ENCODE data around the gene CALR3.

- TF ChIP-seq CTCF (IDR thresholded peaks at IDR 0.05; ENCODE audit: poor library complexity, severe bottlenecking) (no peak), EP300 (conservative IDR thresholded peaks at IDR 0.05; ENCODE audit: poor library complexity, severe bottlenecking) (no peak), REST (IDR thresholded peaks at IDR 0.05; ENCODE audit: borderline replicate concordance) (no peak), RAD21 (conservative IDR thresholded peaks at IDR 0.05) (no peak), POLR2AphosphoS5 (IDR thresholded peaks at IDR 0.05) (no peak), EZH2 (IDR thresholded peaks at IDR 0.05; ENCODE audit: borderline replicate concordance, insufficient read depth, low read length, poor library complexity, severe bottlenecking) (no peak), TAF1 (IDR thresholded peaks at IDR 0.05; ENCODE audit: low read depth) (no peak), MXI1 (conservative IDR thresholded peaks at IDR 0.05; ENCODE audit: poor library complexity, severe bottlenecking) (no peak)
Observed at GRCh38 chr19:16530540-16531379, 34.8 kb upstream of the CALR3 start.

All from neural cell (in vitro differentiated cells).